Right lobe of liver (tissue), 6 donors: Measurements from ENCODE around the gene EIF3F. TPM values are rescaled to one million over a fixed set of nuclear protein-coding genes. Genes with fewer than 3 reads are reported as not detected.

Experiments used
- ATAC-seq, 4 donors: fragments of 200-7000 bp; cut with Tn5 transposase; one replicate each; pipeline ENCODE4 v1.9.1; 2020; ENCODE audit warnings: mild to moderate bottlenecking in 4 of 4, moderate library complexity in 4 of 4
- DNase-seq, 3 donors: peaks; one replicate each; pipeline ENCODE4 v3.0.0-alpha.2; 2020
- H3K27ac ChIP-seq, 3 donors: fragments of 200-600 bp; one replicate each; pipeline ENCODE4 v1.8.0; 2022
- H3K27me3 ChIP-seq, 2 donors: fragments of 200-600 bp; one replicate each; pipeline ENCODE4 v1.8.0; 2022
- H3K36me3 ChIP-seq, 4 donors: fragments of 200-600 bp; sonication (generic) in 1 of 4; one replicate each; pipeline versions ENCODE4 v1.5.1 to v1.8.0; 2017 to 2022; ENCODE audit warnings: control low read depth in 1 of 4
- H3K4me1 ChIP-seq, 4 donors: fragments of 200-600 bp; sonication (generic) in 1 of 4; one replicate each; pipeline versions ENCODE4 v1.5.1 to v1.8.0; 2017 to 2022; ENCODE audit warnings: control low read depth in 1 of 4
- H3K4me3 ChIP-seq, 3 donors: fragments of 200-600 bp; one replicate each; pipeline ENCODE4 v1.8.0; 2022
- H3K9me3 ChIP-seq, 4 donors: fragments of 200-600 bp; sonication (generic) in 1 of 4; one replicate each; pipeline versions ENCODE4 v1.5.1 to v1.8.0; 2017 to 2022; ENCODE audit warnings: control low read depth in 1 of 4
- POLR2A ChIP-seq: fragments of 450-650 bp; IDR thresholded peaks from one replicate; pipeline ENCODE4 v1.6.1; 2017; ENCODE audit warnings: antibody characterized with exemption, mild to moderate bottlenecking
- WGBS: methylation state at CpG from one replicate; pipeline ENCODE4 v1.1.6; 2018; ENCODE audit warnings: low coverage, low lambda C conversion rate; ENCODE audit not compliant: insufficient coverage; ENCODE audit errors: missing lambda C conversion rate; 5-methylcytosine and 5-hydroxymethylcytosine counted together
- intact Hi-C, 2 donors: fragments of 100-400 bp; cut with DNase I; formaldehyde crosslinking; loops; one replicate each; pipeline versions ENCODE4 v1.11.2 to v1.14.1; 2022
- total RNA-seq, 6 experiments: library from RNA; depleted of rRNA in 2 of 6; stranded (reverse); fragments of >200 nt in 2 of 6; fragmentation: NEBNext Ultra II Directional in 3 of 6; extraction: Animal tissue kit (Norgen Biotek cat#: 25700) in 3 of 6; gene quantifications; one replicate each; pipeline versions ENCODE4 v1.1.0 to v1.2.4, GENCODE V29; 2016 to 2023
- TF ChIP-seq, protein P1 (sequence below), 4 donors: fragments of 200-600 bp in 3 of 4; fragments of 450-650 bp in 1 of 4; IDR thresholded peaks; one replicate each; pipeline versions ENCODE4 v1.5.1 to v1.8.0; 2016 to 2022; ENCODE audit warnings: antibody characterized with exemption in 4 of 4, mild to moderate bottlenecking in 2 of 4
- donor health status: DM: no; HTN: yes; CAD: no.
- donor health status: DM: no; HTN: no; CAD: no.
- donor health status: DM: no; HTN: no; CAD: no.
- donor health status: DM: no; HTN: yes; CAD: no.
- donor health status: DM: no; HTN: yes; CAD: no.

Gene EIF3F
- total RNA-seq, 6 experiments from 2014 or later: 69.9 to 97.0 (median 84.0) TPM

DNA sequence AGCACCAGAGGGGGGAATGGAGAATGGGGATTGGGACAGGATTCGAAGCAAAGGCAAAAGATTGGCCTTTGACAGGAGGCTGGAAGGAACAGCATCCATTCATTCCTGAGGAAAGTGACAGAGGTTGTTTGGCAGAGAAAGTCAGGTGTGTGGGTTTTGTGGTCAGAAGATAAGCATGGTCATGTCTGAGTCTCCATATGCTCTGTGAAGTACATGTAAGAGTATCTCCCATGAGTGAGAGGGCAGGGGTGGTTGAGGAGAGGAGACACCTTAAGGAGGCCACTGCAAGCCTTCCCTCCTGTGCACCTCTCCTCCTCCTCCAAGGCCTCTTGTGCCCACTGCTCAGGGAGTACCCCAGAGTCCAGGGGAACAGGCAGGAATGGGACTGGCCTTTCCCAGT is 20.0 kb upstream of the EIF3F start:
- H3K27ac ChIP-seq: no peak overlapping the region
- TF ChIP-seq, protein P1, sequence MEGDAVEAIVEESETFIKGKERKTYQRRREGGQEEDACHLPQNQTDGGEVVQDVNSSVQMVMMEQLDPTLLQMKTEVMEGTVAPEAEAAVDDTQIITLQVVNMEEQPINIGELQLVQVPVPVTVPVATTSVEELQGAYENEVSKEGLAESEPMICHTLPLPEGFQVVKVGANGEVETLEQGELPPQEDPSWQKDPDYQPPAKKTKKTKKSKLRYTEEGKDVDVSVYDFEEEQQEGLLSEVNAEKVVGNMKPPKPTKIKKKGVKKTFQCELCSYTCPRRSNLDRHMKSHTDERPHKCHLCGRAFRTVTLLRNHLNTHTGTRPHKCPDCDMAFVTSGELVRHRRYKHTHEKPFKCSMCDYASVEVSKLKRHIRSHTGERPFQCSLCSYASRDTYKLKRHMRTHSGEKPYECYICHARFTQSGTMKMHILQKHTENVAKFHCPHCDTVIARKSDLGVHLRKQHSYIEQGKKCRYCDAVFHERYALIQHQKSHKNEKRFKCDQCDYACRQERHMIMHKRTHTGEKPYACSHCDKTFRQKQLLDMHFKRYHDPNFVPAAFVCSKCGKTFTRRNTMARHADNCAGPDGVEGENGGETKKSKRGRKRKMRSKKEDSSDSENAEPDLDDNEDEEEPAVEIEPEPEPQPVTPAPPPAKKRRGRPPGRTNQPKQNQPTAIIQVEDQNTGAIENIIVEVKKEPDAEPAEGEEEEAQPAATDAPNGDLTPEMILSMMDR (IDR thresholded peaks at IDR 0.05): no peak
- TF ChIP-seq POLR2A: no peak
- intact Hi-C loops: no loop called here
- no peaks in the 10 kb centered on the region for H3K27me3 ChIP-seq
- 33% methylated on average over 1 of the region's 1 CpG for WGBS
- no peaks in the 10 kb centered on the region for H3K9me3 ChIP-seq
- no peak overlapping the region for H3K4me3 ChIP-seq
- ATAC-seq (no peak), DNase-seq (no peak)
- H3K36me3 ChIP-seq: no peaks in the 10 kb centered on the region
- no peaks in the 10 kb centered on the region for H3K4me1 ChIP-seq

GRCh38 chr11:7967826-7968225 is 19.3 kb upstream of the EIF3F start:
- Histone ChIP-seq H3K4me1 (no peaks in the 10 kb centered on the region), H3K27ac (no peak overlapping the region), H3K4me3 (no peak overlapping the region), H3K36me3 (no peaks in the 10 kb centered on the region), H3K9me3 (no peaks in the 10 kb centered on the region), H3K27me3 (no peaks in the 10 kb centered on the region)
- no peak for DNase-seq
- intact Hi-C loops: no loop called here
- no peak for ATAC-seq
- no peak for TF ChIP-seq POLR2A
- TF ChIP-seq, protein P1 (IDR thresholded peaks at IDR 0.05): no peak

- no peak overlapping the region for H3K4me3 ChIP-seq
- no peaks in the 10 kb centered on the region for H3K9me3 ChIP-seq
- no peak for DNase-seq
- intact Hi-C loops: no loop called here
- ATAC-seq: no peak
- H3K4me1 ChIP-seq: no peaks in the 10 kb centered on the region
- no peak for TF ChIP-seq POLR2A
- TF ChIP-seq, protein P1 (IDR thresholded peaks at IDR 0.05): no peak
- no peak overlapping the region for H3K27ac ChIP-seq
- no peaks in the 10 kb centered on the region for H3K36me3 ChIP-seq
- 48% methylated on average over 2 of the region's 2 CpGs for WGBS
- no peaks in the 10 kb centered on the region for H3K27me3 ChIP-seq
Observed at GRCh38 chr11:7968686-7969085, 18.5 kb upstream of the EIF3F start.

GRCh38 chr11:7969756-7970646 is 17.1 kb upstream of the EIF3F start:
- intact Hi-C loops: no loop called here
- Histone ChIP-seq H3K36me3 (no peaks in the 10 kb centered on the region), H3K9me3 (no peaks in the 10 kb centered on the region), H3K27ac (no peak overlapping the region), H3K27me3 (no peaks in the 10 kb centered on the region), H3K4me3 (no peak overlapping the region), H3K4me1 (no peaks in the 10 kb centered on the region)
- ATAC-seq (no peak), DNase-seq (no peak)
- 57% methylated on average over 3 of the region's 3 CpGs for WGBS
- TF ChIP-seq, protein P1 (IDR thresholded peaks at IDR 0.05): no peak
- TF ChIP-seq POLR2A: no peak
